ENCODE data around the gene PTPRCAP.
A peak's percentile ranks its signal among the peaks of the same experiment; 100 is the strongest.

DNA sequence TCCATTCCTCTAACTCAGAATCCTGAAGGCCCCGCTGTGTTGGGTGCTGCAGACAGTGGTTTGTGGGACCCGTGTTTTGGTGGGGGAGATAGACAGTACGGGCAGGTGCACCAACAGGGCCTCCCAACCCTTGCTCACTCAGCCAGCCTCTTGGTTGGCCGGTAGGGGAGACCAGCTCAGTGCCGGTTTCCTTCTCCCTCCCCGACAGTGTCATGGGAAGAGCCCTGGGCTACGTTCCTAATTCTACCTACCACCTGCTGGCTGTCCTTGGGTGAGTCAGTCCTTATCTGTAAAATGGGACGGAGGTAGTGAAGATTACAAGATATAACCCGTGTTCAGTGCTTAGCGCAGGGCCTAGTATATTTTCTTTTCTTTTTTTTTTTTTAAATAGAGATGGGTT, 25.7 kb upstream of the PTPRCAP start:
- TF ChIP-seq, protein P1, sequence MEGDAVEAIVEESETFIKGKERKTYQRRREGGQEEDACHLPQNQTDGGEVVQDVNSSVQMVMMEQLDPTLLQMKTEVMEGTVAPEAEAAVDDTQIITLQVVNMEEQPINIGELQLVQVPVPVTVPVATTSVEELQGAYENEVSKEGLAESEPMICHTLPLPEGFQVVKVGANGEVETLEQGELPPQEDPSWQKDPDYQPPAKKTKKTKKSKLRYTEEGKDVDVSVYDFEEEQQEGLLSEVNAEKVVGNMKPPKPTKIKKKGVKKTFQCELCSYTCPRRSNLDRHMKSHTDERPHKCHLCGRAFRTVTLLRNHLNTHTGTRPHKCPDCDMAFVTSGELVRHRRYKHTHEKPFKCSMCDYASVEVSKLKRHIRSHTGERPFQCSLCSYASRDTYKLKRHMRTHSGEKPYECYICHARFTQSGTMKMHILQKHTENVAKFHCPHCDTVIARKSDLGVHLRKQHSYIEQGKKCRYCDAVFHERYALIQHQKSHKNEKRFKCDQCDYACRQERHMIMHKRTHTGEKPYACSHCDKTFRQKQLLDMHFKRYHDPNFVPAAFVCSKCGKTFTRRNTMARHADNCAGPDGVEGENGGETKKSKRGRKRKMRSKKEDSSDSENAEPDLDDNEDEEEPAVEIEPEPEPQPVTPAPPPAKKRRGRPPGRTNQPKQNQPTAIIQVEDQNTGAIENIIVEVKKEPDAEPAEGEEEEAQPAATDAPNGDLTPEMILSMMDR (IDR thresholded peaks at IDR 0.05), result peak in 1 of 6 experiments; percentile 3
- no peak for TF ChIP-seq POLR2A (IDR thresholded peaks at IDR 0.05)
